Right lobe of liver (tissue), 4 donors: Measurements from ENCODE around the gene TFG.

ENCODE experiments used
- POLR2A ChIP-seq: fragments of 450-650 bp; IDR thresholded peaks from one replicate; pipeline ENCODE4 v1.6.1; 2017; ENCODE audit warnings: antibody characterized with exemption, mild to moderate bottlenecking
- TF ChIP-seq, protein P1 (sequence below), 4 donors: fragments of 200-600 bp in 3 of 4; fragments of 450-650 bp in 1 of 4; IDR thresholded peaks; one replicate each; pipeline versions ENCODE4 v1.5.1 to v1.8.0; 2016 to 2022; ENCODE audit warnings: antibody characterized with exemption in 4 of 4, mild to moderate bottlenecking in 2 of 4
- donor health status: DM: no; HTN: no; CAD: no.
- donor health status: DM: no; HTN: no; CAD: no.
- donor health status: DM: no; HTN: yes; CAD: no.

DNA sequence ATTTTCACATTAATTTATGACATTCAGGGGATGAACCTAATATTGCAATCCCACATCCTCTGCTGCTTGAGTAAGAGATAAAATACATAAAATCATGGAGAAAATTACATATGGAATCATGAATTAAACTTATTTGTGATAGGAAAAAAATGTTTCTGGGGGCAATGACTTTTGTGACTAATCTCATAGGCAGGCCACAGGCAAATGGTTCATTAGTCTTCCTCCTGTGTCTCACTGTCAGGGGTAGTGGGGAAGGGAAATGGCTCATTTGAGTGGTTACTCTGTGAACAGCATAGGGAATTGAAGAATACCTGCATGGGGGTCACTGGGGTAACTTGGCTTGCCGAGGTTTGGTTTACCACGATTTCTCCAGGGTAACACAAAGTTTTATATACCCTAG is 72.0 kb downstream of the TFG start:
- TF ChIP-seq, protein P1, sequence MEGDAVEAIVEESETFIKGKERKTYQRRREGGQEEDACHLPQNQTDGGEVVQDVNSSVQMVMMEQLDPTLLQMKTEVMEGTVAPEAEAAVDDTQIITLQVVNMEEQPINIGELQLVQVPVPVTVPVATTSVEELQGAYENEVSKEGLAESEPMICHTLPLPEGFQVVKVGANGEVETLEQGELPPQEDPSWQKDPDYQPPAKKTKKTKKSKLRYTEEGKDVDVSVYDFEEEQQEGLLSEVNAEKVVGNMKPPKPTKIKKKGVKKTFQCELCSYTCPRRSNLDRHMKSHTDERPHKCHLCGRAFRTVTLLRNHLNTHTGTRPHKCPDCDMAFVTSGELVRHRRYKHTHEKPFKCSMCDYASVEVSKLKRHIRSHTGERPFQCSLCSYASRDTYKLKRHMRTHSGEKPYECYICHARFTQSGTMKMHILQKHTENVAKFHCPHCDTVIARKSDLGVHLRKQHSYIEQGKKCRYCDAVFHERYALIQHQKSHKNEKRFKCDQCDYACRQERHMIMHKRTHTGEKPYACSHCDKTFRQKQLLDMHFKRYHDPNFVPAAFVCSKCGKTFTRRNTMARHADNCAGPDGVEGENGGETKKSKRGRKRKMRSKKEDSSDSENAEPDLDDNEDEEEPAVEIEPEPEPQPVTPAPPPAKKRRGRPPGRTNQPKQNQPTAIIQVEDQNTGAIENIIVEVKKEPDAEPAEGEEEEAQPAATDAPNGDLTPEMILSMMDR (IDR thresholded peaks at IDR 0.05) = no peak
- TF ChIP-seq POLR2A = no peak
